Epithelial cell of proximal tubule (primary cell): ENCODE data around the gene ZSCAN1. TPM values are rescaled to one million over a fixed set of nuclear protein-coding genes. Genes with fewer than 3 reads are reported as not detected.
A peak's percentile ranks its signal among the peaks of the same experiment; 100 is the strongest.

Source experiments
- DNase-seq: peaks from one replicate; pipeline ENCODE4 v3.0.0-alpha.2; 2011; ENCODE audit warnings: low read depth
- H3K4me3 ChIP-seq: 2 replicates; pipeline ENCODE4 v1.5.1; 2011; ENCODE audit warnings: low read depth, mild to moderate bottlenecking, low read length
- CTCF ChIP-seq: conservative IDR thresholded peaks from 2 replicates; pipeline ENCODE4 v1.5.1; 2012; ENCODE audit warnings: low read depth, mild to moderate bottlenecking, low read length
- total RNA-seq: library from RNA; depleted of rRNA; stranded (reverse); fragments of >200 nt; gene quantifications from 2 replicates; pipeline ENCODE4 v1.2.3, GENCODE V29; 2015

ZSCAN1 gene
- total RNA-seq, 1 donor from 2014 or later: 0.69 TPM

DNA sequence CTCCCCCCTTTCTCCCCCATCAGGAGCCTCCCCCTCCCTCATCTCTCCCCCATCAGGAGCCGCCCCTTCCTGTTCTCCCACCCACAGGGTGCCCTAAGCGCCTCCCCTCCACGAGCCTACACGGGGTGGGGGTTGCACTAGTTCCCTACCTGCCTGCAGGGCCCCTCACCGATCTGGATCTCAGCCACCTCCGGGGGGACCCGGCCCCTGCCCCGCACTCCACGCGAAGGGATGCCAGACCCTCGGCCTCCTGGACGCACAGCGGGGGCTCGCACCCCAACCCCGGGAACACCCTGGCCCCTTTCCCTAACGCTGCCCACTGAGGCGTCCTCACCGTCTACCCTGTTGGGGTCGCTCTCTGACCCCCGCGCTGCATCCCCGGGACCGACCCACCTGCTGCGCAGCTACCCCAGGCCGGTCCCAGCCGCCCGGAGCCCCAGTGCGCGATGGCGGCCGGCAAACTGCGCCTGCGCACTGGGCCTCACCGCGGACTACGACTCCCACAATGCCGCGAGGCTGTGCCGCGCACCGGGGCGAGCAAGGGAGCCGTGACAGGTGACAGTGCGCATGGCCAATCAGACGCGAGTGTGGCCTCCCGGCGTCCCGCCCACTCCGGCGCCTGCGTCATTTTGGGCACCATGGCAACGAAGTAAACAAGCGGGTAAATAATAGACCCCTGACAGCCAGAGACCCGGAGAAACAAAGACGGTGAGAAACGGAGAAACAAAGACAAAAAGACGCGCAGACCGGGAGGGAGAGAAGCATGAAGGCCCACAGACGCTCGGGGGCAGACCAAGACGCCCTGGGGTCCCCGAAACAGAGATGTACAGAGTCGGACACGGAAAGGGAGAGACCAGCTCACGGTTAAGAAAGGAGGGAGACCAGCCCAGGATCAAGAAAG, 64.2 kb downstream of the ZSCAN1 start, which contains the start of gene ZSCAN18:
ZSCAN18 (minus strand) TSS at position 451 of the 901 bp plus-strand sequence. CDS start 7,964 bp downstream, outside the sequence.
- peak within 1 kb of the TSS; percentile 97 for H3K4me3 ChIP-seq
- no peak for TF ChIP-seq CTCF
- DNase-seq: peak; percentile 52

- TF ChIP-seq CTCF: no peak
- H3K4me3 ChIP-seq: peak overlapping the region; percentile 97
- DNase-seq: no peak
Observed at GRCh38 chr19:58098682-58098998, 64.8 kb downstream of the ZSCAN1 start.

Other genes with a start within 250 kb of the ZSCAN1 start
- 7.0 and 8.9 TPM in 2 replicates for gene ZNF552, start 219.1 kb upstream of the ZSCAN1 start, total RNA-seq
- 11.3 and 14.7 TPM in 2 replicates for gene ZNF587B, start 203.7 kb upstream of the ZSCAN1 start, total RNA-seq
- gene ZNF587, start 184.2 kb upstream of the ZSCAN1 start, total RNA-seq: 14.4 and 16.6 TPM in 2 replicates
- gene ZNF814, start 145.0 kb upstream of the ZSCAN1 start, total RNA-seq: 9.3 and 16.9 TPM in 2 replicates
- gene ZNF417, start 117.4 kb upstream of the ZSCAN1 start, total RNA-seq: 4.4 and 6.3 TPM in 2 replicates
- gene ZNF418, start 98.6 kb upstream of the ZSCAN1 start, total RNA-seq: 1.3 and 1.5 TPM in 2 replicates
- 1.5 and 2.9 TPM in 2 replicates for gene ZNF256, start 86.3 kb upstream of the ZSCAN1 start, total RNA-seq
- not detected in 2 replicates for gene C19orf18, start 59.5 kb upstream of the ZSCAN1 start, total RNA-seq
- gene ZNF606, start 31.2 kb upstream of the ZSCAN1 start, total RNA-seq: 6.2 and 23.6 TPM in 2 replicates
- 1.7 and 3.5 TPM in 2 replicates for gene ZNF135, start 25.3 kb downstream of the ZSCAN1 start, total RNA-seq
- gene ZSCAN18, start 64.2 kb downstream of the ZSCAN1 start, total RNA-seq: 23.9 and 40.1 TPM in 2 replicates
- gene ZNF329, start 116.8 kb downstream of the ZSCAN1 start, total RNA-seq: 4.1 and 7.1 TPM in 2 replicates
- gene ZNF274, start 149.0 kb downstream of the ZSCAN1 start, total RNA-seq: 23.6 and 24.7 TPM in 2 replicates
- 54.5 and 58.9 TPM in 2 replicates for gene ZNF544, start 194.9 kb downstream of the ZSCAN1 start, total RNA-seq
- gene ZNF8, start 244.9 kb downstream of the ZSCAN1 start, total RNA-seq: 4.2 and 4.5 TPM in 2 replicates